Left hindlimb (tissue), 1 donor: ENCODE results near the gene BPGM.
"Not testable (repeated sequence)": the region's sequence is repeated elsewhere in the genome, so short reads cannot be mapped to it uniquely, and the experiment has no call there.

Experiments
- DNase-seq: peaks from one replicate; pipeline ENCODE4 v3.0.0-alpha.2; 2018

BPGM gene

DNA sequence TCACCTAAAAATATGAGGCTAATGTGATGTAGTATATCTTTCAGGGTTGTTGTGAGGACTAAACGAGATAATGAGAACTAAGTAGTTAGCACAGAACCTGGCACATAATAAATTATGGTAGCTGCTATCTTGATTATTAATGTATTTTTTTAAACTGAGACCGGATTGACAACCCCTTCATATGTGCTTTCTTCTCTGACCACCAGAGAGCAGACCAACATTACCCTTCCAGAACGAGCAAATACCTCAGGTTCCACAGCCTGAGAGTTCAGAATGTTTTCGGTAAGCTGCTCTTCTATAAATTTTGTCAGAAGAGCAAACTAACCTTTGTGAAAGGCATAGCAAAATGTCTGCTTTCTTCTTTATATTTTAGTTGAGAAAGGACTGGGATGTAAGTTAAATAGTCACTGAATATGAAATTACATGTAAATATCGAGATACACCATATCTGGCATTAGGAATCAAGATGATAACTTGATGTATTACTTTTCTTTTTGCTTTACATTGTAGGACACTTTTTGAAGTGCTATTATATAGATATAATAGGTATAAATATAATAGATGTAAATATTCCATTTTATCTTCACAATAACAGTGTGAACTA lies 13.6 kb upstream of the BPGM start:
- no peak for DNase-seq

DNA sequence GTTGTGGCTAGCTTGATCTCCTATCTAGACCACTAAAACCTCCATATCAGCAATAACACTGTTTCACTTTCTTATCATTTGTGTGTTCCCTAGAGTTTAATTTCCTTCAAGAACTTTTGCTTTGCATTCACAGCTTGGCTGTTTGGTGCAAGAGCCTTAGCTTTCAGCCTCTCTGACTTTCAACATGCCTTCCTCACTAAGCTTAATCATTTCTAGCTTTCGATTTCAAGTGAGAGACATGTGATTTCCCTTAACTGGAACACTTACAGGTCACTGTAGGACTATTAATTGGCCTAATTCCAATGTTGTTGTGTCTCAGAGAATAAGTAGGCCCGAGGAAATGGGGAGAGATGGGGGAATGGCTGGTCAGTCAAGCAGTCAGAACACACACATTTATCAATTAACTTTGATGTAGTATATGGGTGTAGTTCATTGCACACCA lies 10.6 kb upstream of the BPGM start:
- no peak for DNase-seq

DNA sequence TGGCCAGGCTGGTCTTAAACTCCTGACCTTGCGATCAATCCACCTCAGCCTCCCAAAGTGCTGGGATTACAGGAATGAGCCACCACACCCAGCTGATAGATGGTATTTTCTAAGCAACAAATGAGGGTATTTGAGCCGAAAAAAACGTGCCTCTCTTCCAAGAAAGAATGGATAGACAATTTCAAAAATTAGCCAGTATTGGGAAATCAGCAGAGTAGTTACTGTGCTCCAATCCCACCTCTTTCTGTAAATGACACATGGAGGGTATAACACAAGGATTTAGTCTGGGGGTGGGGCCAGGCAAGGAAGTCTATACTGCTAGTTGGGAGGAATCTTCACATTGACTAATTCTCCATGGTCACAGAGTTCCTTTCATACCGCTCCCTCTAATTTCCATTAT lies 9.2 kb upstream of the BPGM start:
- no peak for DNase-seq

DNA sequence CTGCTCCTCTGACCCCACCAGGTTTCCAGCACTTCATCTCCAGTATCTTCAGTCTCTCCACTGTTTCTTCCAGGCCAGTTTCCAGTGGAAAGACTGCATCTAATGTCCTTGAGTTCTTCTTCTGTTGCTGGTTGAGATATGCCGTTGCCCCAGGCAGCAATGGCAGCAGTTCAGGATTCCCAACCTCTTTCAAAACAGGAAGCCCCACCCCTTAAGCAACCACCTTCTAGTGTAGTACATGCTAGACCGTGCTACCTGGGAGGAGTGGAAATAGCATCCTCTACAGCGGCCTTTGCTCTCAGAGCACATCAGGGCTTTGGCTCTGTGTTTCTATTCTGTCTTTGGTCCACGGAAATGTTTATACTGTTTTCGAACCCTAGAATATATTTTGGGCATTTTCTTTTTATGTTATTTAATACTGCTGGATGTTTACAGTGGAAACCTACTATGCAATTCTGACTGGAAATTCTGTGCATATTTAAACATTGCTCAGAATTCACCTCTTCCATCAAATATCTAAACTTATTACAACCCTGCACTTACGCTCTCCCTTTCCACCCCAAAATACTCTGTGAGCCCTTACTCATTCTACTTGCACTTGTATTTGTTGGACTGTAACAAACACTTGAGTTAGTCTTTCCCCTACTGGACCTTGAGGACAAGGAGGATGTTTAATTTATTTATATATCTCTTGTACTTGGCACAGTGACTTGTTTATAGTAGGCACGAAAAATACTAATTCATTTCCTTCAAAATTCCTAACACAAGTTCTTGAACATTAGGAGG lies 8.5 kb upstream of the BPGM start:
- no peak for DNase-seq

DNA sequence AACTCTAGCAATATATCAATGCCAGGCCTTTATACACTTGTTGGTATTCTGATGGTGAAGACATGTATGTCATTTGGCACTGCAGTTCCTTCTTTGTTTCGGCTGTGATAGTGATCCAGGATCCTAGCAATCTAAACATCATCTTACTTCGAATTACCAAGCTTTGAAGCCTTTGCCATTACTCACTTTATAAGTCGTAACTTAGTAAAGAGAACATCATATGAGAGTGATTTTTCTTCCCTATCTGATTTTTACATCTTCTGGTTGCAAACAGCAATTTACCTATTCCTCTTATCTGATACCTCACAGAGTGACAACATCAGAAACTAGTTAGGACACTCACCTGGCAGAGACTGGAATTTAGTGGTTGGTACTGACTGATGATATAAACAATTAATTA lies 7.6 kb upstream of the BPGM start:
- no peak for DNase-seq

DNA sequence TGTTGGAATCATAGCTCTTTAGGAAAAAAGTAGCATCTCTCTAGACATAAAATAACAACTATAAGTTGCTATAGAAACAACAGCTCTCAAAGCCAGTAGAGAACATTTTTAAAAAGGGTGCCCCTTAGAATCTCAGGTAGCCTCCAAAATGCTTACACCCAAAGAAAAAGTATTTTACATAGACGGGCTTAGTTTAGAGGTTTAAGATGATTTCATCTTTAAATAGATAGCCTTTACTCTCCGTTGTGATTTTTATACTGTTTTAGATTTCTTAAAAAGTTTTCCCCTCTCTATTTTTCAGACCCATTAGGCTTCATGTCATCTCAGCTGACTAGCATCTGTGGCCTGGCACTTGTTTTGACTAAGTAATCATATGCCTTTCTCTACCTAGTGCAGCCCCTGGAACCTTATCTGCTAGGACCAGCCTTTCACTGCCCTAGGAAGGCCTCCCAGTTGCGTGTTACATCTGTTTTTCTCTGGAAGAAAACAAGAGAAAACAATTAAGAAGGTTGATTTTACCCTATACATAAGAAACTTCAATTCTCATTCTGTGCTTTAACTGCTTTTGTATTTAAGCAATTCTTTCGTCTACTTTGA lies 6.9 kb upstream of the BPGM start:
- DNase-seq, result no peak

DNA sequence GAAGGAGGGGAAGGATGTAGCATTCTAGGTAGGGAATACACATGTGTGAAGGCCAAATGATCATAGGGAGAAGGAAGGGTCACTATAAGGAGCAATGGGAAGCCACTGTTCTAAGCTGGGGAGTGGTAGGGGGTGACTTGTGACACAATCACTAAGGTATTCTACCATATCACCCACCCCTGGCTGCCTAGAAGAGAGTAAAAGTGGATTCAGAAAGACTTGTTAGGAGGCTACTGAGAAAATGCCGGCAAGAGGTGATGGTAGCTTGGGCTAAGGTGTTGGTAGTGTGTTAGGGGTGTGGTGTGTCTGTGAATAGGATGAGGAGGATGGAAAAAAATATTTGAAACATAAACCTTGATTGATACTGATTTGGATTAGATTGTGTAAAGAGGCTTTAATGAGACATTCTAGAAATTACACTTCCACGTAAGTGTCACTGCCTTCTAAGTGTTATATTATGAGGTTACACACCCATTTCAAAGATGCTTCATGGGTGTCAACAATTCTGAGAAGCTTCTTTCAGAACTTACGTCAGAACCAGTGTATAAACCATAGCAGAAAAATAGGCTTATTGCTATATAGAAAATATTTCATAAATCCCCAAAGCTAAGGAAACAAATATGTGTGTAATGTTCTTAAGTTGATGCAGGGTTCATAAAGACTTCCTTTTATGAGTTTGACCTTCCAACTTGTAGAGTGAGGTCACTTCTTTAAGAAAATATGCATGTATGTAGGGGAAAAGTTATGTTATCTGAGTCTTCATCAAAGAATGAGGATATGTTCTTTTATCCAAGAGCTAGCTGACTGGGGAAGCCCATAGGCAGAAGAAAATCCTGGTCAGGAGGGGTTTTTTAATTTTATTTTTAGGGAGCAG lies 5.6 kb upstream of the BPGM start:
- no peak for DNase-seq

DNA sequence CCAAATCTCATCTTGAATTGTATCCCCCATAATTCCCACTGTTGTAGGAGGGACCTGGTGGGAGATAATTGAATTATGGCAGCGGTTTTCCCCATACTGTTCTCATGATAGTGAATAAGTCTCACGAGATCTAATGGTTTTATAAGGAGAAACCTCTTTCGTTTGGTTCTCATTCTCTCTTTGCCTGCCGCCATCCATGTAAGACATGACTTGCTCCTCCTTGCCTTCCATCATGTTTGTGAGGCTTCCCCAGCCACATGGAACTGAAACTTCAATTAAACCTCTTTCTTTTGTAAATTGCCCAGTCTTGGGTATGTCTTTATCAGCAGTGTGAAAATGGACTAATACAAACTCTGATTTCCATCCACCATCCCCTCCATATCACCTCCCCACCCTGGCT lies 4.7 kb upstream of the BPGM start:
- not testable (repeated sequence) for DNase-seq

DNA sequence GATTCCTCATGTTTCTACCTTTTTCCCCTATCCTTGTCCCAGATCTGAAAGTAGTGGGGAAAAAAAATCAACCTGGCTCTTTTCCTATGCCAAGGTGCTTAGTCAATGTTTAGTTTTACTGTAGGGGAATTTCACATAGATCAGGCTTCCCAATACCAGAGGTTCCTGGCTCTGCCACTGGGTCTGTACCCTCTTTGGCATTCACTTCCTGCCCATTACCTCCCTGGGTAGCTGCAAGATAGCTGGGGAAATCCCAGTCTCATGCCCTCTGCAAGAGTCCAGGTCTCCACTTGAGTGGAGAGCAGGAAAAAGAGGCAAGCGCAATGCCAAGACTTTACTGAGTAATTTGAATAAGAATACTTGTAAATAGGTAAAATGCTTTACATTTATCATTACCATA lies 3.5 kb upstream of the BPGM start:
- DNase-seq, result no peak

DNA sequence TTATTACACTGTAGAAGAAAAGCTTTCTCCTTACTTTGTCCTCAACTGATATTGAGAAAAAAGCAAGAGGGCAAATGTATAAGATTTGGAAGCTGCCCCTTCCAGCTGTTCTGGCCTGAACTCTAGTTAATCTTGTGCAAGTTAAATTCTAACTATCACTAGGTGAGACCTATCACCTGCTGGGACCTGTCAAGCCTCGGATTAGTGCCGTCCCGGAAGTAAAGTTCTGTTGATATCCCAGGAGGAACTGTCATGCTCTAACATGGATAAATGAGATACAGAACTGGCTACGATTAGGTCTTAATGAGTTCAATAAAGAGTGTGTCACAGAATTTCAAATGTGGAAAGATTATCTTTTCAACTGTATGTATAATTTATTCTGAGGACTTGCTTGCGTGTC lies 1.2 kb upstream of the BPGM start:
- no peak for DNase-seq

DNA sequence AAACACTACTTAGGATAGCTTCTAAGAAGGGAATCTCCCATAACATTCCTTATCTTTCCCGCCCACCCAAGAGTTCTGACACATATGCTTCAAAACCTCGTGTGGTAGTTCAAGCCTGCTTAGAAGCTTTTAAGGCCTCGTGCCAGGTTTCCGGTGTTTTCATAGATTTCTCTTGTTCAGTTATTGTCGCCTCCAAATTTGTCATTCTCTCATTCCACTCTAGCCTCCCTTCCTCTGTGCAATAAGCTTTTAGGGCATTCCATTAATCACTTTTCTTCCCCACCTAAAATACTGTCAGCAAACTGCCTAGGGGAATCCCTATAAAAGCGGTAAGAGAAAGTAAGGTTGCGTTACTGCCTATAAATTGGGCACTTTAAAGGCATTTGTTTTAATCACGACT lies 718 bp upstream of the BPGM start:
- DNase-seq, result no peak

DNA sequence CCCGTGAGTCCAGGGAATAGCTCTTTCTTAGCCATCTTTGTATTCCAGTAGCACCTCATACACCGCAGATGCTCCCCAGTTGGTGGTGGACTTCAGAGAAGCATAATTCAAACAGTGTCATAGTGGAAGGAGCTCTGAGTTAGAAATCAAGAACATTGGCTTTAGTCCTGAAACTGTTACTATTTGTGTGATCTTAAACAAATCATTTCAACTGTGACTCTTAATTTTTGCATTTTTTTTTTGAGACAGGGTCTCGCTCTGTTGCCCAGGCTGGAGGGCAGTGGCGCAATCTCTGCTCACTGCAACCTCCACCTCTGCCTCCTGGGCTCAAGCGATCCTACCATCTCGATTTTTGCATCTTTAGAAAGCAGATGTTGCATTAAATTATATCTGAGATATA lies 1.8 kb downstream of the BPGM start:
- no peak for DNase-seq

DNA sequence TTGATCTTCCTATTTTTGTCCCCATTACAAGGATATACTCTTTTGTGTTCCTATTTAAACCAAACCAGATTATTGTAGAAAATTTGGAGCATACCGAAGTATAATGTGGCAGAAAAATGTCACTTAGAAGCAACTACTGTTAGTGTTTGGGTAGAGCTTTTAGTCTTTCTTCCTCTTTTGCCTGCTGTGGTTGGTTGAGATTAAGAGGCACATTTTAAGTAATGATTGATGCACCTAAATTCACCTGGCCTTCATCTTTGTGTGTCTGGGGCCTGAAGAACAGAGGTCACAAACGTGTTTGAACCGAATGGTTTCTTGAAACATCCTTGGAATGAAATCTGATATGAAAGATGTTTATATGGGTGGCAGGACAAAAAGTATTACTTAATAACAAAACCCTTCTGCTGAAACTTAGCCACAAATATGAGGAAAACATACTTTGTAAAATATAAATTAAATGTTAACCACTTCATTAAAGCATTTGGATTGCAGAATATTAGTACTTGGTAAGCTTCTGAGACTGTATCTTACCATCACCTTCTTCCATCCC lies 2.6 kb downstream of the BPGM start:
- DNase-seq, result no peak

DNA sequence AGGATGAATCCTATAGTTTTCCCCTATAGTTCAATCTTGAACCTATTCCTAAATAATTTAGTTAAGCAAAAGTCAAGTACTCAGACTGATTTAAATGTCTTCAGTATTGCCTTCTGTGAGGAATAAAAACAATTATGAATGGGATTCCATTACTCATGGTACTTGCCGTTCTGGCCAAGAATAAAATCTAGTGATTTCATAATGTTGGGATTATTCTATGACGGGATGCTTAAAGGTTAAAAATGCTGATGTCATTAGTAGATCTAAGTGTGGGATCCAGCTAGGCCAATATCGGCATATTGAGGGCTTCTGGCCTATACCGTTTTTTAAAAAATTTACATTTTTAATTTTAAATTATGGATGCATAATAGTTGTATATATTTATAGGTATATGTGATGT lies 5.3 kb downstream of the BPGM start:
- DNase-seq, result no peak

DNA sequence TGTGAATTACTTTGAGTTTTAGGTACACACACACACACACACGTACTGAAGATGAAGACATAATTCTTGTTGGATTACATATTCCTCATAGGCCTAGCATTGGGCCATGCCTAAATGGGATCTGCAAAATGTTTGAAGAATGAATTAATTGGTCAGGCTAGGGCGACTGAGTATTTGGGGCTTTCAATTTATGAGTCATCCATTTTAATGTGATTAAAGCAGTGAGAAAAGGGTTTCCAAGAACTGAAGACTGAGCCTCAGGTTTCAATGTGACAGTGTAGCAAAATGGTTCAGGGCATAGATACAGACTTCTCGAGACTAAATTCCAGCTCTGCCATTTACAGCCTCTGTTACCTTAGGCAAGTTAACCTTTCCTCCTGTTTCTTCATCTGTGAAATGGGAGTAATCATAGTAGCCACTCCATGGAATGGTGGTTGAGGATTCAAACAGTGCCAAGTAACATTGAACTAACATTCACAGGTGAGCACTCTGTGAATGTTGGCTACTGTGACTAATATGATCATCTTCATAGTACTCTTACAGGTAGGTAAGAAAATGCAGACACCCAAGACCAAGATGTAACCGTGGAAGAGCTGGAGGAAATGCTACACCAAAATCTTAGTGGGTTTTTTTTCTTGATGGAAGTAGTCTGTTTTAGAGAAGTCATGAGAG lies 7.6 kb downstream of the BPGM start:
- no peak for DNase-seq

DNA sequence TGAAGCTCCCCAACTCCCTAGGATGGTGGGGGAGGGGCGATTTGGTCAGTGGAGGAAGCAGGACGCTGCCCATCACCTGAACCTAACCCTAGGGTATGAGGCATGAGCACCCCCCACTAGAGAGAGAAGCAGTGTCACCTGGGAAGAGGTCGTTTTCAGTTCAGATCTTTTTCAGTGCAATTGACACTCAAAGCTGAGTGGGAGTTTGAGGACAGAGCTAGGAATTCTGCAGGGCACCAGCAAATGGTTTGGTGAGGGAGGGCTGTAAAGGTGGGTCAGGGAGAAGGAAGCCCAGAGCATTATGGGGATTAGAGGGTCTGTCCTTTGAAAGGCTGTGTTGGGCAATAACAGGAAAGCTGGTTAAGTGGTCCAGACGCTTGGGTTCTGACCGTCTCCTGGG lies 10.9 kb downstream of the BPGM start:
- DNase-seq, result no peak

DNA sequence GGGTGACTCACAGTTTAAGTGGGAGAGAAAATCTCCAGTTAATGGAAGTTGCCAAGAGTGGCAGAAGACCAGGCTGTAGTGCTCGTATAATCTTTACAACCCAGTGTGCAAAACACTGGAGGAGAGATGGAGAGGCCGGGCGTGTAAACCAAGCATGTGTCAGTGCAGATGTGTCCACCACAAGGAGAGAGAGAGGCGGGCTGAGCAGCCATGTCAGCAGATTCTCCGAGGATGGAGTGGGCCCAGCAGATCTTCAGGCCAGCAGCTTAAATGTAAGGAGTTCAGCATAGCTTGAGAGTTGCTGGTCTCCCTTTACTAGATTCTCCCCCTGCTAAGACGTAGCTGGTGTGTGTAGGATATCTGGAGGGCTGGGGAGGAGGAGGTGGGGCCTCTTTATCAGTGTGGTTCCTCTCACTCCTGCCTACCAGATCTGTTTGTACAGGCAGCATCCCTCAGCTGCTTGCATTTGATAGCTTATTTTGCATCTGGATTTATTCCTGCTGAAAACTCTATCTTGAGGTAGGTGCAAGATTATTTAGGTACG lies 13.7 kb downstream of the BPGM start:
- no peak for DNase-seq

DNA sequence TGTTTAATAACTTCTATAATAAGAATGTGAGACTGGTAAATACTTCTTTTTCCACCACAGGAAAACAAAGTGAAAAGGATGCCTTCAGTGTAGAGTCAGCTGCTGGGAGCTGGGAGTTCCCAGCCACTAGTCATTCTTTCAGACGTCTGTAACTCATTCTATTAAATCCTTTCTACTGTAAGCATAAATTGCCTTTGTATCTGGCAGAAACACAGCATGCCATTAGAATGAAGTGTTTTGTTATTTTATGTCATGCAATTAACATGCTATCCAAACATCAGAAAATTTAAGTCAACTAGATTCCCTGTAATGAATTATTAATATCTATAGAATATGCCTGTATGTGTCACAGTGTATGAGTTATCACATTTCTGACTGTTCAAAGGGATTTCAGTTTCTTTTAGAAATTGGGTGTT lies 14.3 kb downstream of the BPGM start:
- no peak for DNase-seq

DNA sequence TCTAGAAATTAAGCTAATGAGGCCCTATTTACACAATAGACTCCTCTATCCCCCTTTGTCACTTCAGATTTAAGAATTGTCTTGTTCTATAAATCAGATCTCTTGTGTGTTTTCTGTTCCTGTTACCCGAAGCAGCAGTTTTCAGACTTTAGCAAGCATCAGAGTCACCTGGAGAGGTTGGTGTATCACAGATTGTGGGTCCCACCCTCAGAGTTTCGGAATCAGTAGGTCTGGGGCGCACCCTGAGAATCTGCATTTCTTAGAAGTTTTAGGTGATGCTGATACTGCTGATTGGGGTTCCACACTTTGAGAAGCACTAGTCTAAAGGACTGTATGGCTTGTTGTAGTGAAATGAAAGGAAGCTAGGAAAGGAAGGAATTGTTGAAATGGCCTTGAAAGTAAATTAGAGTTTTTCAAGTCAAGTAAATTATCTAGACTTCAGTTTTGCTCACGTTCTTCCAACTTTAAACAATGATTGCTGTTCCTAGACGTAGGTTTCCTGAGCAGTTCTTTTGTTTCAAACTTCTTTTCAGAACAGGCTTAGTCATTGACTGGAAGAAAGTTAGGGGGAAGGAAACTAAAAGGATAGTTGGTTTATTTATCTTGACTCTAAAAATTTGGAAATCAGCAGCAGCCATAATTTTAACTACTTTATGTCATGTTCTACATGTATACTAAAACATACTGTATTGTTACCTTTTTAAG lies 15.7 kb downstream of the BPGM start:
- no peak for DNase-seq

DNA sequence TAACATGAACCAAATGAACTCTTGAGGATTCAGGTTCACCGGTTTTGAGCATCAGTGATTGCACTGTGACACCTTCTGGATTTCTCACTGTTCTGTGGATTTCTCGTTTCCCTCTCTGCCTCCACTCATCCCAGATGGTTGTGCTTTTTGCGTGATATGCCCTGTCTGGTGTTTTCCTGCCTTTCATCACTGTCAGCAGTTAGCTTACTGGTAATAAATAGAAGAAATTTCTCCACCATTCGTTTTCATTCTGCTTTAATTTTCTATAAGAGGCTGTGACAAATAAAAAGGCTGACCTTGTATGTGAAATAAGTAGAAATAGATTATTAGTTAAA lies 16.2 kb downstream of the BPGM start:
- DNase-seq, result no peak

DNA sequence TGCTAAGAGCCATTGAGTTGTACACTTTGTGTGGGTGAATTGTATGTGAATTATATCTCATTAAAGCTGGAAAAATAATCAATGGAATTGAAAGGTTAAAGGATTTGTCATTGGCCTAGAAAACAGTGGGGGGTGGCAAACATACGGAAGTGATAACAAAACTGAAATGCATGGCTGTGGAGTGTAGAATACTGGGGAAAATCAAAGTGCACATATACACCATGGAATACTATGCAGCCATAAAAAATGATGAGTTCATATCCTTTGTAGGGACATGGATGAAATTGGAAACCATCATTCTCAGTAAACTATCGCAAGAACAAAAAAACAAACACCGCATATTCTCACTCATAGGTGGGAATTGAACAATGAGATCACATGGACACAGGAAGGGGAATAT lies 18.4 kb downstream of the BPGM start:
- DNase-seq, result not testable (repeated sequence)

DNA sequence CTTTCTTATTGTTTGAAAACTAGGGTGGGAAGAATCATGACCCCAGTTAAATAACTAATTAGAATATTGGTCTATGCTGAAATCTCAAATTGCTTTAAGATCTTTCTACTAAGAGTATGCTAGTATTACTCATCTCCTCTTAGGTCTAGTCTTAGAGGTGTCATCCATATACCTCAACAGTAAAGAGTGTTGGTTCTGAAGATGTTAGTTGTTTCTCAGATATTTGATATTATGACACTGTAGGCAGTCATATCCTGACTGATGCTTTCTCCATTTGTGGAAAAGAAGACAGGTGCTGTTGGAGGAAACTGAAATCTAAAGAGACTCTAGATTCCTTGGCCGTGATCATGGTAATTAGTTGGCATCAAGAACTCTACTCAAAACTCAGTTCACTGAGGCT lies 21.2 kb downstream of the BPGM start:
- DNase-seq, result no peak
